Stimulated activated effector memory CD8-positive, alpha-beta T cell treated with anti-CD3 and anti-CD28 coated beads, Interleukin-12 subunit alpha, Interleukin-12 subunit beta, amount 100 ng/mL, for 72 hours (primary cell): ENCODE results near the gene ASPDH.

Experiments used
- ATAC-seq: fragments of 150-1000 bp; cut with Tn5 transposase; 2 replicates; pipeline ENCODE4 v1.10.0; 2021
- DNase-seq, 2 donors: peaks; one replicate each; pipeline ENCODE4 v3.0.0; 2021 to 2022; ENCODE audit warnings: low spot score in 2 of 2
- H3K27ac Mint-ChIP-seq: one replicate; pipeline ENCODE4 v1.8.0; 2022; ENCODE audit warnings: mild to moderate bottlenecking, mixed read lengths
- H3K36me3 Mint-ChIP-seq: one replicate; pipeline ENCODE4 v1.8.0; 2022; ENCODE audit warnings: mild to moderate bottlenecking, mixed read lengths
- H3K4me1 Mint-ChIP-seq: one replicate; pipeline ENCODE4 v1.8.0; 2022; ENCODE audit warnings: mixed read lengths
- H3K4me3 Mint-ChIP-seq: one replicate; pipeline ENCODE4 v1.8.0; 2022; ENCODE audit warnings: mild to moderate bottlenecking, mixed read lengths
- H3K9me3 Mint-ChIP-seq: one replicate; pipeline ENCODE4 v1.8.0; 2022; ENCODE audit warnings: mixed read lengths

The ASPDH gene

DNA sequence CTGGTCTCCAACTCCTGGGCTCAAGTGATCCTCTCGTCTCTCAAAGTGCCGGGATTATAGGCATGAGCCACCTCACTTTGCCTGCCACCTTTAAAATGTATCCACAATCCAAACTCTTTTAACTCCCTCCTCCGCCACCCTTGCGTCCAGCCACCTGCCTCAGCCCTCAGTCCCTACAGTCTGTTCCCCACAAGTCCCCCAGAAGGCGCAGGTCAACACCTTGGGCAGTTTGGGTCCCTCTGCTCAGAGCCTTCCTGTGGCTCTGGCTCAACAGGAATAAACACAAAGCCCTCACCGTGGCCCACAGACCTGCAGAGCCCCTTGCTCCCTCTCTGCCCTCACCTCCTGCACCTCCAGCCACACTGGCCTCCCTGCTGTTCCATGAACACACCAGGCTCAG is 44.9 kb downstream of the ASPDH start:
- Mint-ChIP-seq H3K9me3 (no peaks in the 10 kb centered on the region), H3K4me1 (no peaks in the 10 kb centered on the region), H3K27ac (no peak overlapping the region), H3K36me3 (no peaks in the 10 kb centered on the region), H3K4me3 (no peak overlapping the region)
- DNase-seq = no peak
- ATAC-seq = no peak

DNA sequence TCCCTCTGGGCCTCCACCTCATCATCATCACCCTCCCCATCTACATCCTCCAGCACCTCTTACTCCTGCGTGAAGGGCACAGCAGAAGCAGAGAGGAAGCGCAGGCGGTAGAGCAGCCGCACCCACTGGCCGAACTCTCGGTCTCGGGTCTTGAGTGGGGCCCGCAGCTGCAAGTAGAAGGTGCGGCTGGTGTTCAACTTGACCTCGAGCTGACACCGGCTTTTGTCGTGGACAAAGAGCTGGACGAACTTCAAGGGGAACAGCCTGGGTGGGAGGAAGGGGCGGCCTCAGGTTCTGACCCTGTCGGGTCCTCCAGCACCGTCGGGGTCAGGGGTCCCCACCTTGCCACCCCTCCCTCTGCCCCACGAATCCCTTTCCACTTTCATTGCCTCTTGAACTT is 46.1 kb downstream of the ASPDH start:
- Mint-ChIP-seq H3K4me3 (no peak overlapping the region), H3K27ac (no peak overlapping the region), H3K4me1 (no peaks in the 10 kb centered on the region), H3K9me3 (no peaks in the 10 kb centered on the region), H3K36me3 (no peaks in the 10 kb centered on the region)
- ATAC-seq = no peak
- DNase-seq = no peak

DNA sequence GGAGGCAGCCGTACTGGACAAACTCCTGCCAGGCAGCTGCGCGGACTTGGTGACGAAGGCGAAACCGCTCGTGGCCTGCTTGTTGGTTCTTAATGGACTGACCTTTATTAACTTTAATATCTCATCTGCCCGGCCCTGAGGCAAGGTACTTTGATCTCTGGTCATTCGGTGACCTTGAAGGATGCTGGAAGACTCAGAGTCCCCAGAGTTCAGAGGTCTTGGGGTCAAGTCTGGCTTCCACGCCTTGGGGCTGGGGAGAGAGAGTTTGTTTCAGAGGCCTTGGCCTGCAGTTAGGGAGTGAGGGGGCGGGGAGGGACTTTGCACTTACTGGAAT is 47.0 kb downstream of the ASPDH start:
- ATAC-seq (no peak), DNase-seq (no peak)
- Mint-ChIP-seq H3K4me1 (no peaks in the 10 kb centered on the region), H3K9me3 (no peaks in the 10 kb centered on the region), H3K4me3 (no peak overlapping the region), H3K36me3 (no peaks in the 10 kb centered on the region), H3K27ac (no peak overlapping the region)

DNA sequence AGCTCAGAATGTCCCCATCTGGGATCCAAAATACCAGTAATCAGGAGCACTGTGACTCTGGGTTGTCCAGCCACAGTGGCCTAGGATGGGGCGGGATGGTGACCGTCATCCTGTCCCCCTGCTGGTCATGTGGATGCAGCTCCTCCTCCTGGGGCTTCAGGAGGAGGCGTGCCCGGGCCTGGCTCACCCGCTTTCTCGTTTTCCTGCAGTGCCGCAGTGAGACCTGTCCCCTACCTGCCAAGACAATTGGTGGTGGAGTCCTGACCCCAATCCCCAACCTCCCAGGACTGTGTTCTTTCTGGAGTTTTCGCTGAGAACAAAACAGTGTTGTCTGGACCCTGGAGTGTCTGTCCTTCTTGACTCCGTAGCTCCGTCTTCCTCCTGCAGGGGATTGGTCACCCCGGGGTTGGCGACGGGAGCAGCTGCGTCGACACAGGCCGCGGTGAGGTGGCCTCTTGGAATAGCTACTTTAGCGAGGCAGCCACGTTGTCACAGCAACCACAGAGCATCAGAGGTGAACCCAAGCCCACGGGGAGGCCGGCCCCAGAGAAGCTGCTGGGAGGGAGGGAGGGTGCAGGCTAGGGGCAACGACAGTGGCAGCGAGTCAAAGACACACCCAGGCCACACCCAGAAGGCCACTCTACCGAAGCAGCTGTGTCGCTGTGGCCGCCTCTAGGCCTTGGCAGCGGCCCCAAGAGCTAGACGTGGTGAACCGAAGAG is 47.6 kb downstream of the ASPDH start:
- H3K36me3 Mint-ChIP-seq = no peaks in the 10 kb centered on the region
- no peak overlapping the region for H3K27ac Mint-ChIP-seq
- ATAC-seq = no peak
- DNase-seq = no peak
- H3K4me3 Mint-ChIP-seq = no peak overlapping the region
- no peaks in the 10 kb centered on the region for H3K9me3 Mint-ChIP-seq
- H3K4me1 Mint-ChIP-seq = peaks cover 5% of the 10 kb centered on the region

- no peaks in the 10 kb centered on the region for H3K36me3 Mint-ChIP-seq
- no peak overlapping the region for H3K27ac Mint-ChIP-seq
- no peak overlapping the region for H3K4me3 Mint-ChIP-seq
- ATAC-seq (no peak), DNase-seq (no peak)
- no peaks in the 10 kb centered on the region for H3K9me3 Mint-ChIP-seq
- peaks cover 13% of the 10 kb centered on the region for H3K4me1 Mint-ChIP-seq
These were observed 48.7 kb downstream of the ASPDH start for GRCh38 chr19:50465000-50465399.

- H3K4me3 Mint-ChIP-seq = no peak overlapping the region
- no peak for ATAC-seq
- H3K36me3 Mint-ChIP-seq = no peaks in the 10 kb centered on the region
- H3K27ac Mint-ChIP-seq = no peak overlapping the region
- H3K9me3 Mint-ChIP-seq = no peaks in the 10 kb centered on the region
- H3K4me1 Mint-ChIP-seq = peaks cover 20% of the 10 kb centered on the region
- DNase-seq = no peak
These were observed 49.4 kb downstream of the ASPDH start for GRCh38 chr19:50464348-50464747.

GRCh38 chr19:50462970-50463369 is 50.7 kb downstream of the ASPDH start:
- no peaks in the 10 kb centered on the region for H3K9me3 Mint-ChIP-seq
- peaks cover 20% of the 10 kb centered on the region for H3K4me1 Mint-ChIP-seq
- ATAC-seq (no peak), DNase-seq (no peak)
- no peaks in the 10 kb centered on the region for H3K36me3 Mint-ChIP-seq
- no peak overlapping the region for H3K27ac Mint-ChIP-seq
- no peak overlapping the region for H3K4me3 Mint-ChIP-seq
